ENCODE data around the gene SOBP. TPM values are rescaled to one million over a fixed set of nuclear protein-coding genes. Genes with fewer than 3 reads are reported as not detected.
A peak's percentile ranks its signal among the peaks of the same experiment; 100 is the strongest.

Gene SOBP
- total RNA-seq, 6 donors from 2014 or later: 4.4 to 25.1 (median 12.4) TPM

GRCh38 chr6:107645740-107646139, 155.8 kb downstream of the SOBP start:
- 69 to 74% methylated on average over 4 of the region's 4 CpGs for WGBS, 2 donors
- TF ChIP-seq, protein P1, sequence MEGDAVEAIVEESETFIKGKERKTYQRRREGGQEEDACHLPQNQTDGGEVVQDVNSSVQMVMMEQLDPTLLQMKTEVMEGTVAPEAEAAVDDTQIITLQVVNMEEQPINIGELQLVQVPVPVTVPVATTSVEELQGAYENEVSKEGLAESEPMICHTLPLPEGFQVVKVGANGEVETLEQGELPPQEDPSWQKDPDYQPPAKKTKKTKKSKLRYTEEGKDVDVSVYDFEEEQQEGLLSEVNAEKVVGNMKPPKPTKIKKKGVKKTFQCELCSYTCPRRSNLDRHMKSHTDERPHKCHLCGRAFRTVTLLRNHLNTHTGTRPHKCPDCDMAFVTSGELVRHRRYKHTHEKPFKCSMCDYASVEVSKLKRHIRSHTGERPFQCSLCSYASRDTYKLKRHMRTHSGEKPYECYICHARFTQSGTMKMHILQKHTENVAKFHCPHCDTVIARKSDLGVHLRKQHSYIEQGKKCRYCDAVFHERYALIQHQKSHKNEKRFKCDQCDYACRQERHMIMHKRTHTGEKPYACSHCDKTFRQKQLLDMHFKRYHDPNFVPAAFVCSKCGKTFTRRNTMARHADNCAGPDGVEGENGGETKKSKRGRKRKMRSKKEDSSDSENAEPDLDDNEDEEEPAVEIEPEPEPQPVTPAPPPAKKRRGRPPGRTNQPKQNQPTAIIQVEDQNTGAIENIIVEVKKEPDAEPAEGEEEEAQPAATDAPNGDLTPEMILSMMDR (IDR thresholded peaks at IDR 0.05): no peak
- TF ChIP-seq EP300 (IDR thresholded peaks at IDR 0.05) (no peak), POLR2A (IDR thresholded peaks at IDR 0.05) (no peak), POLR2AphosphoS5 (IDR thresholded peaks at IDR 0.05) (no peak)
- DNase-seq: no peak
- Histone ChIP-seq H3K27me3 (no peaks in the 10 kb centered on the region), H3K4me3 (no peak overlapping the region), H3K27ac (peak overlapping the region in 1 of 4 donors; percentile 28), H3K4me1 (peaks cover 13 to 29% (median 22%) of the 10 kb centered on the region in 4 donors), H3K9me3 (no peaks in the 10 kb centered on the region), H3K36me3 (no peaks in the 10 kb centered on the region)
- peak in 1 of 2 donors; percentile 26 for ATAC-seq (ENCODE audit: low FRiP score in 2 of 2)

GRCh38 chr6:107646176-107646575, 156.3 kb downstream of the SOBP start:
- 61 to 68% methylated on average over 9 of the region's 9 CpGs for WGBS, 2 donors
- no peaks in the 10 kb centered on the region for H3K27me3 ChIP-seq
- H3K27ac ChIP-seq: peak overlapping the region in 1 of 4 donors; percentile 28
- peaks cover 12 to 26% (median 22%) of the 10 kb centered on the region in 4 donors for H3K4me1 ChIP-seq
- peak in 1 of 4 donors; percentile 2 for TF ChIP-seq EP300 (IDR thresholded peaks at IDR 0.05)
- TF ChIP-seq POLR2AphosphoS5 (IDR thresholded peaks at IDR 0.05): no peak
- TF ChIP-seq POLR2A (IDR thresholded peaks at IDR 0.05): no peak
- H3K36me3 ChIP-seq: no peaks in the 10 kb centered on the region
- H3K9me3 ChIP-seq: no peaks in the 10 kb centered on the region
- DNase-seq: peak in 1 of 2 donors; percentile 58
- no peak overlapping the region for H3K4me3 ChIP-seq
- ATAC-seq (ENCODE audit: low FRiP score in 2 of 2): peak; percentile 75 to 92

- DNase-seq: no peak
- H3K4me1 ChIP-seq: peaks cover 7 to 18% (median 15%) of the 10 kb centered on the region in 4 donors
- H3K9me3 ChIP-seq: no peaks in the 10 kb centered on the region
- no peaks in the 10 kb centered on the region for H3K27me3 ChIP-seq
- 69 to 95% methylated on average over 2 of the region's 2 CpGs for WGBS, 2 donors
- peak overlapping the region in 2 of 4 donors; percentile 28 to 36 for H3K27ac ChIP-seq
- TF ChIP-seq POLR2AphosphoS5 (IDR thresholded peaks at IDR 0.05) (no peak), EP300 (IDR thresholded peaks at IDR 0.05) (no peak), POLR2A (IDR thresholded peaks at IDR 0.05) (no peak)
- TF ChIP-seq, protein P1 (IDR thresholded peaks at IDR 0.05): no peak
- ATAC-seq (ENCODE audit: low FRiP score in 2 of 2): no peak
- H3K4me3 ChIP-seq: no peak overlapping the region
- no peaks in the 10 kb centered on the region for H3K36me3 ChIP-seq
Measured at GRCh38 chr6:107646776-107647438, 157.0 kb downstream of the SOBP start.

DNA sequence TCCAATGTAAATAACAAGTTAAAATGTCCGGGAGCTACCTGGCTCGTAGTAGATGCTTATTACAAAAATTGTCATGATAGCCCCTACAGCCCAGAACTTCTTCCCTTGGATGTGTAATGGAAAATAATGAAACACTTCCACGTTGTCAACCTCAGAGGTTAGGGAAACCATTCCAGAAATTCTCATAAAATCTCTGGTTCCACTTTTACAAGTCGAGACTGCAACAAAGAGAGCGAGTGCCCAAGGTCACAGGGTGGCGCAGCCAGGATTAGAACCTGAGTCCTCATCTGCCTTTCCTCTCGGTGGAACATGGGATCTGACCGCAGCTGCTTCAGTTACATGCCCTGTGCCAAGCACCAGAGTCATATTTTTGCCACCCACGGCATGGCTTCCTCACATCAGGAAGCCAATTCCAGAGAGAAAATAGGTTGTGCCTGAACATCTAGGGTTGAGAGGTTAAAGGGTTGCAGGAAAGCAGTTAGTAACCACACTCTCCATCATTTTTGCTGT, 157.6 kb downstream of the SOBP start:
- Histone ChIP-seq H3K27ac (no peak overlapping the region), H3K4me1 (peaks cover 1 to 13% (median 9%) of the 10 kb centered on the region in 4 donors), H3K36me3 (no peaks in the 10 kb centered on the region), H3K4me3 (no peak overlapping the region), H3K9me3 (no peaks in the 10 kb centered on the region), H3K27me3 (no peaks in the 10 kb centered on the region)
- no peak for ATAC-seq (ENCODE audit: low FRiP score in 2 of 2)
- 85 to 90% methylated on average over 9 of the region's 9 CpGs for WGBS, 2 donors
- TF ChIP-seq EP300 (IDR thresholded peaks at IDR 0.05) (no peak), POLR2A (IDR thresholded peaks at IDR 0.05) (no peak)
- no peak for DNase-seq

- H3K4me3 ChIP-seq: no peak overlapping the region
- TF ChIP-seq, protein P1 (IDR thresholded peaks at IDR 0.05): no peak
- TF ChIP-seq POLR2AphosphoS5 (IDR thresholded peaks at IDR 0.05) (no peak), EP300 (IDR thresholded peaks at IDR 0.05) (no peak), POLR2A (IDR thresholded peaks at IDR 0.05) (no peak)
- H3K27ac ChIP-seq: no peak overlapping the region
- DNase-seq: no peak
- no peaks in the 10 kb centered on the region for H3K36me3 ChIP-seq
- H3K4me1 ChIP-seq: peaks cover 0 to 12% (median 6%) of the 10 kb centered on the region in 4 donors
- WGBS, 2 donors: 92 to 93% methylated on average over 1 of the region's 1 CpG
- ATAC-seq (ENCODE audit: low FRiP score in 2 of 2): no peak
- H3K9me3 ChIP-seq: no peaks in the 10 kb centered on the region
- no peaks in the 10 kb centered on the region for H3K27me3 ChIP-seq
Measured at GRCh38 chr6:107648983-107649382, 159.1 kb downstream of the SOBP start.

Measured in upper lobe of left lung (tissue), 6 donors.